Effector memory CD8-positive, alpha-beta T cell (primary cell): ENCODE measurements around the gene GJC2.

ENCODE experiments used
- ATAC-seq: fragments of 150-1000 bp; cut with Tn5 transposase; replicated peaks from 2 replicates; pipeline ENCODE4 v1.10.0; 2021; ENCODE audit warnings: mild to moderate bottlenecking, moderate library complexity
- DNase-seq, 3 experiments: peaks; one replicate each; pipeline ENCODE4 v3.0.0; 2021
- H3K27ac Mint-ChIP-seq, 2 donors: one replicate each; pipeline ENCODE4 v1.8.0; 2022; ENCODE audit warnings: mild to moderate bottlenecking in 2 of 2, mixed read lengths in 2 of 2, moderate library complexity in 2 of 2
- H3K27me3 Mint-ChIP-seq, 2 donors: one replicate each; pipeline ENCODE4 v1.8.0; 2022; ENCODE audit warnings: mixed read lengths in 2 of 2
- H3K36me3 Mint-ChIP-seq: one replicate; pipeline ENCODE4 v1.8.0; 2022; ENCODE audit warnings: mild to moderate bottlenecking, moderate library complexity, mixed read lengths; ENCODE audit not compliant: insufficient read depth
- H3K4me1 Mint-ChIP-seq, 2 donors: one replicate each; pipeline ENCODE4 v1.8.0; 2022; ENCODE audit warnings: low read depth in 2 of 2, mixed read lengths in 2 of 2
- H3K4me3 Mint-ChIP-seq, 2 donors: one replicate each; pipeline ENCODE4 v1.8.0; 2022; ENCODE audit warnings: mild to moderate bottlenecking in 2 of 2, mixed read lengths in 2 of 2, moderate library complexity in 2 of 2
- H3K9me3 Mint-ChIP-seq, 2 donors: one replicate each; pipeline ENCODE4 v1.8.0; 2022; ENCODE audit warnings: mixed read lengths in 2 of 2

The GJC2 gene

DNA sequence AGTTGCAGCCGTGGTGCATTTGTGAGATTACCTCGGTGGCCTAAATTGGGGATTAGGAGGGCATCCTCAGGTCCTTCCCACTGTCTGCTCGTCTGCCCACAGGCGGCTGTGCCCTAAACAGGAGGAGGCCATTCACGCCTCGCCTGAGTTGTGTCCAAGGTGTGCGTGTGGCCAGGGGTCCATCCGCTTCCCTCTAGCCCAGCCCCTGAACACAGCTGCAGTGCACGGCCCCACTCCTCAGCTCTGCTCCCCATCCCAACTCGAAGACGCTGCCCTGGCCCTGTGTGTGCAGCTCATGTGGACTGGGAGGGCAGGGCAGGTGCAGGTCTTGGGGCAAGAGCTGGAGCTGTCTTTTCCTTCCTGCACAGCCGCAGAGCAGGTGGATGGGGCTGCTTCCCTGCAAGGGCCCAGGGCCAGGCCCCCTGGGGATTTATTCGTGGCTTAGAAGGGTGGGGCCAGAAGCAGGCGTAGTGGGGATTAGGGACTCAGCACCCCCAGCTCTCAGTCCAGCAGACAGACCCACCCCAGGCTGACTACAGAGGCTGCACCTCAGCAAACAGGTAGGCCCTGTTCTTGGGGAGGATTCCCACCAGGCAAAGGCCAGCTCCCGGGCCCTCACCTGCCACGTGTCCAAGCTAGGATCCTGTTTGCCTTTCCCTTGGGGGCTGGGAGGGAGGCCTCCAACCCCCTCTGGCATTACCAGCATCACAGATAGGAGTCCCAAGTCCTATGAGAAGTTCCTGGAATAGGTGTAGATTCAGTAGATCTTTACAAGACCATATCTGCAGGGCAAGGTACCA, 5.3 kb upstream of the GJC2 start:
- H3K36me3 Mint-ChIP-seq, result peaks cover 53% of the 10 kb centered on the region
- H3K9me3 Mint-ChIP-seq, result no peaks in the 10 kb centered on the region
- peak overlapping the region; percentile 77 to 98 for H3K27ac Mint-ChIP-seq
- H3K27me3 Mint-ChIP-seq, result no peaks in the 10 kb centered on the region
- peak overlapping the region; percentile 95 to 97 for H3K4me3 Mint-ChIP-seq
- H3K4me1 Mint-ChIP-seq, result peaks cover 31 to 40% of the 10 kb centered on the region in 2 donors
- DNase-seq (no peak), ATAC-seq (no peak)

DNA sequence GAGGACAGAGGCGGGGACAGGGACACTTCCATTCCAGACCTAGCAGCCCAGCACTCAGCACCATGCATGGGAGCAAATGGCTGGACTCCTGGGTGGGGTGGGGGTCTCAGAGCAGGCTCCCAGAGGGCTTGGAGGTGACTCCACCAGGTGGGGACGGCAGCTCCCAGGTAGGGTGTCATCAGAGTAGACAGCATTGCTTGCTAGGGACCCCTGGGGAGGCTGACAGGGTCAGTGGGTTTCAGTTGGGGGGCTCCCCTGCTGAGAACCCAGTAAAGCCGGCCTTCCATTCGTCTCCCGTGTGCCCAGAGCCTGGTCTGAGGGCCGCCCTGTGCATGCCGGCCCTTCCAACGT, 4.8 kb upstream of the GJC2 start:
- peak overlapping the region; percentile 41 to 77 for H3K27ac Mint-ChIP-seq
- no peaks in the 10 kb centered on the region for H3K27me3 Mint-ChIP-seq
- peak overlapping the region in 1 of 2 donors; percentile 21 for H3K4me3 Mint-ChIP-seq
- peaks cover 52% of the 10 kb centered on the region for H3K36me3 Mint-ChIP-seq
- ATAC-seq (no peak), DNase-seq (no peak)
- H3K4me1 Mint-ChIP-seq, result peaks cover 31 to 40% of the 10 kb centered on the region in 2 donors
- H3K9me3 Mint-ChIP-seq, result no peaks in the 10 kb centered on the region

DNA sequence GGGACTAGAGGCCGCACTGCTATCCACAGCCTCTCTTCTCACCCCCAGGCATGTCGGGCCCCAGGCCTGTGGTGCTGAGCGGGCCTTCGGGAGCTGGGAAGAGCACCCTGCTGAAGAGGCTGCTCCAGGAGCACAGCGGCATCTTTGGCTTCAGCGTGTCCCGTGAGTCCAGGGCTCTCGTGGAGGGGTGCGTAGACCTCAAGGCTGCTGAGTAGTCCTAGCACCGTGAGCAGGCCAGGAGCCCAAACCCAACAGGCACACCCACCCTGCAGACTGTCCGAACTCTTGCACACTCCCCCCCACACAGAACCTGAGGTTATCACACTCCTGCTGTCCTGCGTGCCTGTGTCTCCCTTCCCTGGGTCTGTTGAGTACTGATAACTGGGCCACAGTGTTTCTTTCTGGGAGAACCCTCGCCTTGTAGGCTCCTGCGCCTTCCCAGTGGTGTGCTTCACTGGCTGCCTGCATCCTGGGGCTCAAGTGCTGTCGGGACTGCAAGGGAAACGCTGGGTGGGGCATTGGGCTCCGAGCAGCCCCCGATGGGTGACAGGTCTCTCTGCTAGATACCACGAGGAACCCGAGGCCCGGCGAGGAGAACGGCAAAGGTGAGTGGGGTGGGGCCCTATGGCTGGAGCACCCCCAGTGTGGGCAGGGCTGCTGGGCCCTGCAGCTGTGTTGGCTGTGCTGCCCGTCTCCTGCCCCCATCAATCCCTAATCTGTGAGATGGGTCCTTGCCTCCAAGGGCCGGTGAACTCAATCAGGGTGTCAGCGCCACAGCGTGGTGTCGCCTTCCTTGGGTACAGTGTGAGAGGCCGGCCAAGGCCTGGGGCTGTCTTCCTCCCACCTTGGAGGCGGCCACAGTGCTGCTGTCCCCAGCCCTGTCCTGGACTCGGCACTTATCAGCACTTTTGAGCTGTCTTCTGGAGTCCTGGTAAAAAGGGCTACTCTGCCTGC, 4.0 kb upstream of the GJC2 start:
- H3K9me3 Mint-ChIP-seq, result no peaks in the 10 kb centered on the region
- H3K27ac Mint-ChIP-seq, result no peak overlapping the region
- ATAC-seq (no peak), DNase-seq (no peak)
- peaks cover 52% of the 10 kb centered on the region for H3K36me3 Mint-ChIP-seq
- H3K4me3 Mint-ChIP-seq, result no peak overlapping the region
- peaks cover 31 to 40% of the 10 kb centered on the region in 2 donors for H3K4me1 Mint-ChIP-seq
- H3K27me3 Mint-ChIP-seq, result no peaks in the 10 kb centered on the region

- ATAC-seq, result no peak
- peaks cover 25 to 35% of the 10 kb centered on the region in 2 donors for H3K4me1 Mint-ChIP-seq
- no peaks in the 10 kb centered on the region for H3K9me3 Mint-ChIP-seq
- no peak for DNase-seq
- H3K4me3 Mint-ChIP-seq, result no peak overlapping the region
- H3K27ac Mint-ChIP-seq, result no peak overlapping the region
- H3K36me3 Mint-ChIP-seq, result peaks cover 49% of the 10 kb centered on the region
- H3K27me3 Mint-ChIP-seq, result no peaks in the 10 kb centered on the region
Observed at GRCh38 chr1:228146417-228147150, 3.1 kb upstream of the GJC2 start.

- no peak overlapping the region for H3K4me3 Mint-ChIP-seq
Observed at GRCh38 chr1:228147151-228147693, 2.5 kb upstream of the GJC2 start.

DNA sequence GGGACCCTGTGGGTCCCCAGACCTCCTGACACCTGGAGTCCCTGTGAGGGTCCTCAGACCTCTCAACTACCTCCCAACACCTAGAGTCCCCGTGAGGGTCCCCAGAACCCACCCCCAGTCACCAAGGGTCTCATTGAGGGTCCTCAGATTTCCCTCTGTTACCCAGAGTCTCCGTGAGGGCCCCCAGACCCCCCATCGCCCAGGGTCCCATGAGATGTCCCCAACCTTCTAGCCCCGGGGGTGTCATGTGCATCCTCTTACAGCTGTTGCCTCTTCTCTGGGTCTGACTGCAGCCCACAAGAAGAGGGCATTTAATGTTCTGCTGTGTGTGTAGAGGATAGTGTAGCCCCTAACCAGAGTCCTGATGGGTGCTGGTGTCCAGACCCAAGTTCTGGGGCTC, 2.0 kb upstream of the GJC2 start:
- no peak overlapping the region for H3K4me3 Mint-ChIP-seq
- no peak for ATAC-seq
- H3K9me3 Mint-ChIP-seq, result no peaks in the 10 kb centered on the region

More at GRCh38 chr1:228147151-228147693, 2.5 kb upstream of the GJC2 start:
- peaks cover 21 to 30% of the 10 kb centered on the region in 2 donors for H3K4me1 Mint-ChIP-seq
- H3K9me3 Mint-ChIP-seq, result no peaks in the 10 kb centered on the region
- no peak for DNase-seq
- H3K36me3 Mint-ChIP-seq, result peaks cover 44% of the 10 kb centered on the region
- no peak overlapping the region for H3K27ac Mint-ChIP-seq
- H3K27me3 Mint-ChIP-seq, result no peaks in the 10 kb centered on the region
- no peak for ATAC-seq

GRCh38 chr1:228148196-228148861, 1.4 kb upstream of the GJC2 start:
- Mint-ChIP-seq H3K4me3 (no peak overlapping the region), H3K27me3 (no peaks in the 10 kb centered on the region), H3K9me3 (no peaks in the 10 kb centered on the region), H3K4me1 (peaks cover 14 to 21% of the 10 kb centered on the region in 2 donors), H3K27ac (peak overlapping the region; percentile 28 to 66), H3K36me3 (peaks cover 42% of the 10 kb centered on the region)
- DNase-seq, result no peak
- no peak for ATAC-seq

More for the DNA sequence above, 2.0 kb upstream of the GJC2 start:
- peaks cover 42% of the 10 kb centered on the region for H3K36me3 Mint-ChIP-seq
- H3K4me1 Mint-ChIP-seq, result peaks cover 19 to 26% of the 10 kb centered on the region in 2 donors
- peak overlapping the region; percentile 23 to 28 for H3K27ac Mint-ChIP-seq
- no peaks in the 10 kb centered on the region for H3K27me3 Mint-ChIP-seq
- no peak for DNase-seq

DNA sequence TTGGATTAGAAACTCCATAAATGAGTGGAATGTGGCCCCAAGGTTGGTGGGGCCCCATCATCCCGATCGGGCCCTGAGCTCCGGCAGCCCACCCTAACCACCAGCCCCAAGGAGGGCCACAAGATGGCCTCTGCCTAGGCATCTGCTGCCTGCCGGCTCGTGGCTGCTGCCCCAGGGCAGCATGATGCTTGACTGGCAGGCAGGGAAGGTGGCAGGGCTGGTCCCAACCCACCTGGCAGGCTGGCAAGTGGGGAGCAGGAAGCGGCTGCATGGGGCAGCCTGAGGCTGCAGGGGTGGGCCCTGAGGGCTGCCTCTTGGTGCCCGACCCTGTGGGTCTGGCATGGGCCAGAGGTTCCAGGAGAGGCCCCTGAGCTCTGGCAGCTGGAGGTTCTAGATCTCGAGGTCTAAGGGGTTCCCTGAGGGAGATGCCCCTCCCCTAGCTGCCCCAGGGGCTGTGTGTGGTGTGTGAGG, 760 bp upstream of the GJC2 start:
- DNase-seq (no peak), ATAC-seq (no peak)
- no peaks in the 10 kb centered on the region for H3K27me3 Mint-ChIP-seq
- H3K4me1 Mint-ChIP-seq, result peaks cover 8 to 14% of the 10 kb centered on the region in 2 donors
- H3K4me3 Mint-ChIP-seq, result no peak overlapping the region
- peak overlapping the region in 1 of 2 donors; percentile 66 for H3K27ac Mint-ChIP-seq
- no peaks in the 10 kb centered on the region for H3K9me3 Mint-ChIP-seq
- peaks cover 41% of the 10 kb centered on the region for H3K36me3 Mint-ChIP-seq

DNA sequence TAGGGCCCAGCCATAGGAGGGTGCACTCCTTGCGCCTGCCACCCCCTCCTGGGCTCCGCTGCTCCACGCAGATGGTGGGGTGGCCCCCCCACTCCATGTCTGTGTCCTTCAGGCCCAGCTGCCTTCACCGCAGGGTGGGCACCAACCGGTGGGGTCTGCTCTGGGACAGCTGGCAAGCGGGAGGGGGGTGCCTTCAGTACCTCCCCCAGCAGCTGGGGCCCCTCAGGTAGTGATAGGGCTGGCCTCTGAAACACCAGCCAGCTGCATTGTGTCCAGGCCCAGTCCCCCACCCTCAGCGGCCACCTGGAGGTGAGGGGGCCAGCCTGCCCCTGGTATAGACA, 360 bp downstream of the GJC2 start:
- ATAC-seq (no peak), DNase-seq (no peak)
- no peak overlapping the region for H3K4me3 Mint-ChIP-seq
- H3K4me1 Mint-ChIP-seq, result peaks cover 6 to 8% of the 10 kb centered on the region in 2 donors
- peak overlapping the region in 1 of 2 donors; percentile 86 for H3K27ac Mint-ChIP-seq
- no peaks in the 10 kb centered on the region for H3K9me3 Mint-ChIP-seq
- peaks cover 41% of the 10 kb centered on the region for H3K36me3 Mint-ChIP-seq
- no peaks in the 10 kb centered on the region for H3K27me3 Mint-ChIP-seq

- Mint-ChIP-seq H3K4me3 (no peak overlapping the region), H3K4me1 (peaks cover 8 to 10% of the 10 kb centered on the region in 2 donors), H3K27me3 (no peaks in the 10 kb centered on the region), H3K9me3 (no peaks in the 10 kb centered on the region), H3K27ac (peak overlapping the region in 1 of 2 donors; percentile 86), H3K36me3 (peaks cover 43% of the 10 kb centered on the region)
- DNase-seq (no peak), ATAC-seq (peak; percentile 2)
Observed at GRCh38 chr1:228150461-228151179, 890 bp downstream of the GJC2 start.

DNA sequence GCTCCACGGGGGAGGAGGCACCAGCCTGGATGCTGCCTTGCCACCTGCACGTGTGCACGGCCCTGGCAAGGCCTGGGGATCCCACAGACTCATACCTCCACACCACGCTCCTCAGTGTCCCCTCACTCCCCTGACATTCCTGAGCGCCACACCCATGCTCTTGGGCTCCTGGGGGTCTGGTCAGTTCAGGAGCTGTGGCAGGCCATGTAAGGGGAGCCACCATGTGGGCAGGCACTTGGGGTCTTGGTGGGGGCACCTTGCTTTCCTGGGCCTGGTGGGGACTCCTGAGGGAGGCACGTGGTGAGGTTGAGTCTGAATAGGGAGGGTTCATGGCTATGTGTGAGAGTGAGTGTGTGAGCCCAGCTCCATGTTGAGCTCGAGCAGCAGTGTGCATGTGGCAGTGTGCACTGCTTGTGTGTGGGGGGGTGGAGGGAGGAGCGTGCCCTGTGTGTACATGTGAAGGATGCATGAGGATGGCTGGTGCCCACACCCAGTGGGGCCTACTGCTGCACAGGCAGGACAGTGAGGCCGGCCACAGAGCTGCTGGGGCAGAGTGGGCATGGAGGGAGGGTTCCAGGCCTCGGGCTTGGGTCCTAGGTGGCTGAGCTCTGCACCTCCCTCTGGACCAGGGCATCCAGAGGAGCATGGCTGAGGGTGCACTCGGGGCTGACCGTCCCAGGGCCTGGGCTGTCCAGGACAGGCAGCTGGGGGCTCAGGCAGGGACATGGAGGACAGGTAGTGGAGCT, 1.6 kb downstream of the GJC2 start:
- H3K9me3 Mint-ChIP-seq, result no peaks in the 10 kb centered on the region
- peak; percentile 18 for ATAC-seq
- H3K4me3 Mint-ChIP-seq, result peak overlapping the region in 1 of 2 donors; percentile 14
- peaks cover 39% of the 10 kb centered on the region for H3K36me3 Mint-ChIP-seq
- DNase-seq, result no peak
- H3K27me3 Mint-ChIP-seq, result no peaks in the 10 kb centered on the region
- peak overlapping the region; percentile 73 to 86 for H3K27ac Mint-ChIP-seq
- H3K4me1 Mint-ChIP-seq, result peaks cover 8 to 11% of the 10 kb centered on the region in 2 donors
